Activated naive CD4-positive, alpha-beta T cell treated with anti-CD3 and anti-CD28 coated beads for 36 hours (primary cell): ENCODE measurements around the gene PTPRK. TPM values are rescaled to one million over a fixed set of nuclear protein-coding genes. Genes with fewer than 3 reads are reported as not detected.

Experiments
- CTCF ChIA-PET: fragments of 350-600 bp; sonication (Branson Sonifier 250); formaldehyde crosslinking; loops from one replicate; lab custom pipeline; 2021; ENCODE audit warnings: antibody characterized with exemption; lab: Charles Lee
- DNase-seq: peaks from one replicate; pipeline ENCODE4 v3.0.0-alpha.2; 2020
- H3K27ac Mint-ChIP-seq: one replicate; pipeline ENCODE4 v1.8.0; 2021; ENCODE audit warnings: mild to moderate bottlenecking, mixed read lengths
- H3K27me3 Mint-ChIP-seq: one replicate; pipeline ENCODE4 v1.8.0; 2021; ENCODE audit warnings: low read depth, mixed read lengths
- H3K36me3 Mint-ChIP-seq: one replicate; pipeline ENCODE4 v1.8.0; 2021; ENCODE audit warnings: low read depth, mixed read lengths
- H3K4me1 Mint-ChIP-seq: one replicate; pipeline ENCODE4 v1.8.0; 2021; ENCODE audit warnings: low read depth, mixed read lengths
- H3K4me3 Mint-ChIP-seq: one replicate; pipeline ENCODE4 v1.8.0; 2021; ENCODE audit warnings: mild to moderate bottlenecking, moderate library complexity, mixed read lengths
- H3K9me3 Mint-ChIP-seq: one replicate; pipeline ENCODE4 v1.8.0; 2021; ENCODE audit warnings: mixed read lengths
- intact Hi-C: fragments of 100-400 bp; cut with micrococcal nuclease; formaldehyde crosslinking; loops from one replicate; pipeline ENCODE4 v1.15.1; 2023
- total RNA-seq, 2 experiments: library from RNA; stranded (reverse); gene quantifications; one replicate each; pipeline ENCODE4 v1.2.3, GENCODE V29; 2021

The PTPRK gene
- total RNA-seq, 2 experiments from 2014 or later, result 5.5 to 8.0 TPM

DNA sequence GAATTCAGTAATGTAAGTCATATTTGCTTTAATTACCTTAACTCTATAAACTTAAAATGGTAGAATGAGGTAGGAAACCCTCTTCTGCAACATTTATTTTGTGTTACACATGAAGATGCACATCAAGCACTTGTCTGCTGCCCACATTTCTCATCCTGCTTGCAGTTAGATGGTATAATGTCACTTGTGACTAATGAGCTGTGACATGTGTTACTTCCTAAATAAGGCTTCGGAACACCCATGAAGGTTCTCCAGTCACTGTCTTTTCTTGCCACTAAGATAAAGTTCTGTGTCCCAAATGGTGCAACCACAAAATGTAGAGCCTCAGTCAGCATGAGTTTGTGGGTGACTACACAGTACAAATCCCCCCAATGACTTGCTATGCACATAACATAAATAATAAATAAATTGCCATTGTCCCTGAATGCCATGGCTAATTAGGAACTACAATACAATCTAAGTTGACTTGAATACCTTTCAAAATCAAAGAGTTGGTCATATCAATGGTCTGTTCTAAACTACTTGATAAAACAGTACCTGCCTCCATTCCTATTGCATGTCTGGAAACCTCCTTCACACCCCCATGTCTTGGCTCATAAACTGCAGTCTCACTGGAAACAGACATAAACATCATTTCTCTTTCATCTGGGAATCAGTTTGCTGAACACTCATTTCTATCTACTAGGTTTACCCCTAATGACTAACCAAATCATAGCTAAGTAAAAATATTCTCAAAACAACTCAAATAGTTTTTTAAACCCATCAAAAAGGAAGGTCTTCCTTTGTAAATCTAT is 157.2 kb downstream of the PTPRK start:
- intact Hi-C loops, result no loop called here
- CTCF ChIA-PET, result no interaction called here
- no peaks in the 10 kb centered on the region for H3K36me3 Mint-ChIP-seq
- no peak overlapping the region for H3K4me3 Mint-ChIP-seq
- no peaks in the 10 kb centered on the region for H3K9me3 Mint-ChIP-seq
- peaks cover 3% of the 10 kb centered on the region for H3K4me1 Mint-ChIP-seq
- no peak overlapping the region for H3K27ac Mint-ChIP-seq
- H3K27me3 Mint-ChIP-seq, result no peaks in the 10 kb centered on the region
- no peak for DNase-seq

DNA sequence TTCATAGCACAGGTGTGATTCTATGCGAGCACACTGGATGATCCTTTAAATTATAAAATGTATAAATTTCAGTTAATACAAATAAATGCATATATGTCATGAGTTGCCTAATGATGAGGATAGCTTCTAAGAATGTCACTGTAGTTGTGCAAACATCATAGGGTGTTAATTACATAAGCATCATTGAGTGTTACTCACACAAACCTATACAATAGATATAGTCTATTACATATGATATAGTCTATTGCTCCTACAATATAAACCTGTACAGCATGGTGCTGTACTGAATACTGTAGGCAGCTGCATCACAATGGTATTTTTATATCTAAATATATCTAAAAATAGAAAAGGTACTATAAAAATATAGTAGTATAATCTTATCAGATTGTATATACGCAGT is 159.0 kb downstream of the PTPRK start:
- Mint-ChIP-seq H3K9me3 (no peaks in the 10 kb centered on the region), H3K4me3 (no peak overlapping the region), H3K36me3 (no peaks in the 10 kb centered on the region), H3K4me1 (peaks cover 3% of the 10 kb centered on the region), H3K27ac (no peak overlapping the region), H3K27me3 (no peaks in the 10 kb centered on the region)
- CTCF ChIA-PET, result no interaction called here
- intact Hi-C loops, result no loop called here
- no peak for DNase-seq

DNA sequence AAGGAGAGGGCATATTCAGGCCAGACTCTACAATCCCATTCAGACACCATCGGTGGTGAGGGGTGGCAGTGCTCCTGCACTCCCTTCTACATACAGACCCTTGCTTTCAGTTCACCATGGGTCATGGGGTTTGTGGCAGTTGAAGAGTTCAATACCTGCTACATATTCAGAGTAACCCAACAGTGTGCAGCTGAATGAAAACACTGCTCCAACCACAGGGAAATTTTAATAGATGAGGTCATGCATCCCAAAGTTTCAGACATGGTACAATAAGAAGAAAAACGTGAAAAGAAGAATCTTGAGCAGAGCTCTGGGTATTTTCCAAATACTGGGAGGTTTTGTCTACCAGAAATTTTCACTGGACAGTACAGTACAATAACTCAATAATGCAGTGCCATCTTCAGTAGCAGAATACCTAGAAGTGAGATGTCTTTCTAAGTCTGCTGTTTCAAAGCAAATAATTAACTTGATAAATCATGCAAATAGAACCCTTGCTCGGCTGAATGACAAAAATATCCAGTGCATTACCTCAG is 162.1 kb downstream of the PTPRK start:
- intact Hi-C loops, result no loop called here
- Mint-ChIP-seq H3K4me1 (no peaks in the 10 kb centered on the region), H3K27ac (no peak overlapping the region), H3K4me3 (no peak overlapping the region), H3K9me3 (no peaks in the 10 kb centered on the region), H3K36me3 (no peaks in the 10 kb centered on the region), H3K27me3 (no peaks in the 10 kb centered on the region)
- DNase-seq, result no peak
- CTCF ChIA-PET, result no interaction called here

DNA sequence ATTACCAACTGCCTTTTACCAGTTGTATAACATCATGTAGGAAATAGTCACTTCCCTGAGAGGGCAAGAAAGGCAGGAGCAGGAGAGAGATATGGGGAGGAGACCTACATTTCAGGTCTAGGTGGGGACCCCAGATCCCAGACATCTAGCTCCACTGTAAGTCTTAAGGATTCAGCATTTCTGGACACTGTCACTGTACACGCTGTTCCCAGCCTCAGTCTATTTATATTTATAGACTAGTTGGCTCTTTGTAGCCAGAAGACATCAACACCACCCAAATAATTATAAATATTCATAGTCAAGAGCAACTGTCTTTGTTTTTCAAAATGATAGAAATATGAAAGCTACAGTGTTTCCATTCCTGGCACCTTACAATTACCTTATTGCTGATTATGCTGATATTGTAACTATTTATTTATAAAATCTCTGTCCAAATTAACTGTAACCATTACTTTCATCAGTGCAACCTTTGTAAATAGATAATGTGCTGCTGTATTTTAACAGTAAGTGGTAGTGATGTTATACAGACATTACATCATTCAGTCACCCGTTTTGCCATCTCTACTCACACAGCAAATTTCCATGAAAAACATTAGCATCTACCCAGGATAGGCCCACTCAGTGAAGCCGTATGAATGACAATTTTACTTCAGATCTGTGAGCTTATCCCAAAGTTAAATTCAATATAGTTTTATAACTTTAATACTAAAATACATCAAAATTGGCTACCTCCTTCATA is 162.8 kb downstream of the PTPRK start:
- H3K4me1 Mint-ChIP-seq, result no peaks in the 10 kb centered on the region
- CTCF ChIA-PET, result interaction anchor here (0.6 to 0.7 kb wide), 2 partner anchors 743 to 795 kb away, joined by 3 read pairs; no protein-coding TSS in a partner anchor
- no peaks in the 10 kb centered on the region for H3K36me3 Mint-ChIP-seq
- H3K4me3 Mint-ChIP-seq, result no peak overlapping the region
- H3K27me3 Mint-ChIP-seq, result no peaks in the 10 kb centered on the region
- intact Hi-C loops, result no loop called here
- no peaks in the 10 kb centered on the region for H3K9me3 Mint-ChIP-seq
- no peak for DNase-seq
- H3K27ac Mint-ChIP-seq, result no peak overlapping the region

GRCh38 chr6:128352366-128352765 is 168.0 kb downstream of the PTPRK start:
- Mint-ChIP-seq H3K4me1 (peaks cover 2% of the 10 kb centered on the region), H3K36me3 (no peaks in the 10 kb centered on the region), H3K9me3 (no peaks in the 10 kb centered on the region), H3K27ac (no peak overlapping the region), H3K27me3 (no peaks in the 10 kb centered on the region), H3K4me3 (no peak overlapping the region)
- intact Hi-C loops, result no loop called here
- CTCF ChIA-PET, result interaction anchor here (1.0 kb wide), 1 partner anchor 614 kb away, joined by 3 read pairs; no protein-coding TSS in a partner anchor
- DNase-seq, result no peak

GRCh38 chr6:128351255-128351514 is 169.2 kb downstream of the PTPRK start:
- CTCF ChIA-PET, result interaction anchor here (0.7 to 1.0 kb wide), 2 partner anchors 56 to 613 kb away, joined by 3 read pairs; no protein-coding TSS in a partner anchor
- Mint-ChIP-seq H3K27me3 (no peaks in the 10 kb centered on the region), H3K27ac (no peak overlapping the region), H3K36me3 (no peaks in the 10 kb centered on the region), H3K4me3 (no peak overlapping the region), H3K9me3 (no peaks in the 10 kb centered on the region), H3K4me1 (peaks cover 2% of the 10 kb centered on the region)
- intact Hi-C loops, result no loop called here
- no peak for DNase-seq

DNA sequence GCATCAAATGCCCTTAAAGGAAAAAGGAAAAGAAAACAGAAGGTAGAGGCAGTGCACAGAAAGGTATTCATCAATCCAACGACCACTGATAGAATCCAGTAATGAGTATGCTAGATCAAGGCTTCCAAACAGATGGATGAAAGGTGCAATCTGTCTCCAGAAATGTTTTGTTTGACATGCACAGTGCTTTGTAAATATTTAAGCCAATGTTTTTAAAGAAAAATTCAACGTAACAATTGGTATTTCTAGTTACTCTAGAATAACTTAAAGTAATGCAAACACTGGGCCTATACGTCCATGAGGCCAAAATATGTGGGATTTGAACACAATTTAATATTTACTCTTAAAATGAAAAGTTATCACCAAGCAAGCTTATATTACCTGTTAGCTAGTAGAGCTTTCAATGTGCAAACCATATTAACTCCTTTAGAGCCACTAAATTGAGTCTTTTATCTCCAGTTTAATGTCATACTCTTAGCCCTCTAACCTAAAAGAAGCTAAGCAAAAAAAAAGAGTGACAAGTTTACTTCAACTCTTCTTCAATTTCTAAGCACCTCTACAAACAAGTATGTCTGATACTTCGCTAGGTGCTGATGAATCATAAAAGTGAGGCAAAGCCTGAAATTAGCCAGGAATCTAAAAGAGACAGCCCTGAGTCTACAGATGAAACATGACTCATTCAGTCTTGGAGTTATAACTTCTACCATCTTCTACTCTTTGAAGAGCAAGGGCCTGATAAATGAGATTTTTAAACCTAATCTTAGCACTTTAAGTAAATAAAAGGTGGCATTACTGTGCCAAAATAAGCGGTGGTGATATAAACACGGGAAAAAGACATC is 169.8 kb downstream of the PTPRK start:
- Mint-ChIP-seq H3K4me3 (no peak overlapping the region), H3K27ac (no peak overlapping the region), H3K4me1 (peaks cover 2% of the 10 kb centered on the region), H3K9me3 (no peaks in the 10 kb centered on the region), H3K36me3 (no peaks in the 10 kb centered on the region), H3K27me3 (no peaks in the 10 kb centered on the region)
- CTCF ChIA-PET, result interaction anchor here (0.7 kb wide), 1 partner anchor 56 kb away, joined by 3 read pairs; no protein-coding TSS in a partner anchor
- intact Hi-C loops, result no loop called here
- DNase-seq, result no peak

DNA sequence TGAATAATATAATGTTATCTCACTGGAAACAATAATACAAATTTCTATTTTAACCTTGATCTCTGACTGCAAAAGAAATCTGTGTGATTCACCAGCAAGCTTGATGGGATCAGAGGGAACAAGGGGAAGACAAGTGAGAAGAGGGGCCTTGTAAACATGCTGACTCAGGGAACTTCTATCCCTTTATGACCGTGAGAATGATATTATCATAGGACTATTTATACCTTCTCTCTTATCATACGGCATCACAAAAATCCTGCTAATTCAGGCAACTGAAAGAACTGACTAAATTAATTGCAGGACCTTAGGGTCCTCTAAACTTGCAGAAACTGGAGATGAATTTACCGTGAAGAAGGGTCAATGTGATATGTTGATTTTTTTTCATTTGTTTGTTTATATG is 173.3 kb downstream of the PTPRK start:
- H3K36me3 Mint-ChIP-seq, result no peaks in the 10 kb centered on the region
- no peak overlapping the region for H3K4me3 Mint-ChIP-seq
- no peak overlapping the region for H3K27ac Mint-ChIP-seq
- peaks cover 2% of the 10 kb centered on the region for H3K4me1 Mint-ChIP-seq
- CTCF ChIA-PET, result no interaction called here
- H3K9me3 Mint-ChIP-seq, result no peaks in the 10 kb centered on the region
- no peaks in the 10 kb centered on the region for H3K27me3 Mint-ChIP-seq
- intact Hi-C loops, result no loop called here
- no peak for DNase-seq

- intact Hi-C loops, result no loop called here
- H3K27ac Mint-ChIP-seq, result no peak overlapping the region
- no peak overlapping the region for H3K4me3 Mint-ChIP-seq
- H3K36me3 Mint-ChIP-seq, result no peaks in the 10 kb centered on the region
- CTCF ChIA-PET, result no interaction called here
- no peaks in the 10 kb centered on the region for H3K27me3 Mint-ChIP-seq
- H3K4me1 Mint-ChIP-seq, result peaks cover 2% of the 10 kb centered on the region
- DNase-seq, result no peak
- H3K9me3 Mint-ChIP-seq, result no peaks in the 10 kb centered on the region
These were observed 173.8 kb downstream of the PTPRK start for GRCh38 chr6:128346569-128346968.

GRCh38 chr6:128345278-128345677 is 175.1 kb downstream of the PTPRK start:
- H3K4me1 Mint-ChIP-seq, result no peaks in the 10 kb centered on the region
- H3K27me3 Mint-ChIP-seq, result no peaks in the 10 kb centered on the region
- no peak overlapping the region for H3K4me3 Mint-ChIP-seq
- DNase-seq, result no peak
- CTCF ChIA-PET, result no interaction called here
- intact Hi-C loops, result no loop called here
- no peak overlapping the region for H3K27ac Mint-ChIP-seq
- no peaks in the 10 kb centered on the region for H3K36me3 Mint-ChIP-seq
- H3K9me3 Mint-ChIP-seq, result no peaks in the 10 kb centered on the region

GRCh38 chr6:128343706-128344105 is 176.7 kb downstream of the PTPRK start:
- Mint-ChIP-seq H3K36me3 (no peaks in the 10 kb centered on the region), H3K27ac (no peak overlapping the region), H3K27me3 (no peaks in the 10 kb centered on the region), H3K4me3 (no peak overlapping the region), H3K4me1 (no peaks in the 10 kb centered on the region), H3K9me3 (no peaks in the 10 kb centered on the region)
- no peak for DNase-seq
- CTCF ChIA-PET, result interaction anchor here (1.2 kb wide), 1 partner anchor 44 kb away, joined by 3 read pairs; no protein-coding TSS in a partner anchor
- intact Hi-C loops, result no loop called here
